GM08714 (cell line): ENCODE measurements around the gene DNAH8.

ENCODE experiments used
- H3K4me3 ChIP-seq: fragments of 200-500 bp; sonication (Bioruptor generic); 2 replicates; pipeline ENCODE4 v1.5.1; 2014; ENCODE audit warnings: mild to moderate bottlenecking, low read length, inconsistent platforms
- ZNF274 ChIP-seq: IDR thresholded peaks from 2 replicates; pipeline ENCODE4 v1.6.1; 2012; ENCODE audit warnings: mild to moderate bottlenecking, low read depth, low read length

DNAH8 gene

GRCh38 chr6:38749473-38749872, 34.4 kb downstream of the DNAH8 start:
- no peak overlapping the region for H3K4me3 ChIP-seq
- TF ChIP-seq ZNF274: no peak

- TF ChIP-seq ZNF274: no peak
Measured at GRCh38 chr6:38750968-38751615, 36.0 kb downstream of the DNAH8 start.

GRCh38 chr6:38753707-38754106, 38.6 kb downstream of the DNAH8 start:
- no peak overlapping the region for H3K4me3 ChIP-seq
- TF ChIP-seq ZNF274: no peak

More at GRCh38 chr6:38750968-38751615, 36.0 kb downstream of the DNAH8 start:
- H3K4me3 ChIP-seq: no peak overlapping the region

GRCh38 chr6:38755207-38755606, 40.1 kb downstream of the DNAH8 start:
- no peak for TF ChIP-seq ZNF274
- H3K4me3 ChIP-seq: no peak overlapping the region

- TF ChIP-seq ZNF274: no peak
Measured at GRCh38 chr6:38755874-38756273, 40.8 kb downstream of the DNAH8 start.

GRCh38 chr6:38760097-38760496, 45.0 kb downstream of the DNAH8 start:
- no peak overlapping the region for H3K4me3 ChIP-seq
- no peak for TF ChIP-seq ZNF274

More at GRCh38 chr6:38755874-38756273, 40.8 kb downstream of the DNAH8 start:
- H3K4me3 ChIP-seq: no peak overlapping the region

GRCh38 chr6:38762848-38763247, 47.7 kb downstream of the DNAH8 start:
- TF ChIP-seq ZNF274: no peak
- no peak overlapping the region for H3K4me3 ChIP-seq

- H3K4me3 ChIP-seq: no peak overlapping the region
- no peak for TF ChIP-seq ZNF274
Measured at GRCh38 chr6:38767560-38767959, 52.4 kb downstream of the DNAH8 start.

GRCh38 chr6:38773338-38773737, 58.2 kb downstream of the DNAH8 start:
- no peak for TF ChIP-seq ZNF274
- no peak overlapping the region for H3K4me3 ChIP-seq

GRCh38 chr6:38774929-38775707, 60.0 kb downstream of the DNAH8 start:
- TF ChIP-seq ZNF274: no peak
- H3K4me3 ChIP-seq: no peak overlapping the region

- H3K4me3 ChIP-seq: no peak overlapping the region
- no peak for TF ChIP-seq ZNF274
Measured at GRCh38 chr6:38775870-38776269, 60.8 kb downstream of the DNAH8 start.

GRCh38 chr6:38776515-38776914, 61.4 kb downstream of the DNAH8 start:
- H3K4me3 ChIP-seq: no peak overlapping the region
- no peak for TF ChIP-seq ZNF274

- TF ChIP-seq ZNF274: no peak
- no peak overlapping the region for H3K4me3 ChIP-seq
Measured at GRCh38 chr6:38779310-38780062, 64.4 kb downstream of the DNAH8 start.

GRCh38 chr6:38782616-38783015, 67.5 kb downstream of the DNAH8 start:
- no peak overlapping the region for H3K4me3 ChIP-seq
- TF ChIP-seq ZNF274: no peak

GRCh38 chr6:38783443-38784228, 68.5 kb downstream of the DNAH8 start:
- no peak overlapping the region for H3K4me3 ChIP-seq
- TF ChIP-seq ZNF274: no peak
